Progenitor cell of endocrine pancreas (in vitro differentiated cells): ENCODE measurements around the gene DHX34. TPM values are rescaled to one million over a fixed set of nuclear protein-coding genes. Genes with fewer than 3 reads are reported as not detected.
"Not testable (repeated sequence)": the region's sequence is repeated elsewhere in the genome, so short reads cannot be mapped to it uniquely, and the experiment has no call there.

Experiments
- DNase-seq: peaks from one replicate; pipeline ENCODE4 v3.0.0; 2021; ENCODE audit warnings: low spot score; ENCODE audit not compliant: unreplicated experiment
- H3K27ac Mint-ChIP-seq: 2 replicates; pipeline ENCODE4 v1.8.0; 2021; ENCODE audit warnings: mild to moderate bottlenecking, moderate library complexity, mixed read lengths
- H3K27me3 Mint-ChIP-seq: 2 replicates; pipeline ENCODE4 v1.8.0; 2021; ENCODE audit warnings: mixed read lengths
- H3K36me3 Mint-ChIP-seq: 2 replicates; pipeline ENCODE4 v1.8.0; 2022; ENCODE audit warnings: mixed read lengths; ENCODE audit not compliant: insufficient read depth
- H3K4me1 Mint-ChIP-seq: 2 replicates; pipeline ENCODE4 v1.8.0; 2021; ENCODE audit warnings: low read depth, mixed read lengths
- H3K4me3 Mint-ChIP-seq: 2 replicates; pipeline ENCODE4 v1.8.0; 2021; ENCODE audit warnings: low read depth, mild to moderate bottlenecking, moderate library complexity, mixed read lengths
- H3K9me3 Mint-ChIP-seq: 2 replicates; pipeline ENCODE4 v1.8.0; 2021; ENCODE audit warnings: low read depth, mixed read lengths
- CTCF ChIP-seq: fragments of 200-600 bp; sonication (generic); IDR thresholded peaks from one replicate; pipeline ENCODE4 v1.5.0; 2021; ENCODE audit warnings: antibody characterized with exemption, mild to moderate bottlenecking; ENCODE audit not compliant: unreplicated experiment
- long read RNA-seq: library from polyadenylated mRNA; unstranded; transcript quantifications from one replicate; pipeline ENCODE4 v2.0.0, GENCODE V29; 2020
- total RNA-seq: library from RNA; stranded (reverse); gene quantifications from 2 replicates; pipeline ENCODE4 v1.2.1, GENCODE V29; 2021

Gene DHX34
- total RNA-seq, result 37.7 and 42.1 TPM in 2 replicates
- long read RNA-seq, partial matches to known transcripts, result 3 of 3 reads
- long read RNA-seq, other reads (novel, unspliced or antisense), result 0 of 3 reads

GRCh38 chr19:47348819-47349795 lies at the start of gene DHX34:
TSS of gene DHX34 (plus strand) at chr19:47349315. CDS start at chr19:47353031, 3,716 bp downstream.
- peak; percentile 97 for DNase-seq
- peak; percentile 99 for TF ChIP-seq CTCF
- Mint-ChIP-seq H3K4me1 (peaks cover 18% of the 10 kb centered on the region), H3K27ac (peak within 1 kb of the TSS; percentile 93), H3K27me3 (no peaks in the 10 kb centered on the region), H3K4me3 (peak within 1 kb of the TSS; percentile 99), H3K36me3 (peaks cover 10% of the 10 kb centered on the region), H3K9me3 (no peaks in the 10 kb centered on the region)

- not testable (repeated sequence) for H3K9me3 Mint-ChIP-seq, H3K27ac Mint-ChIP-seq, H3K27me3 Mint-ChIP-seq, DNase-seq, H3K4me3 Mint-ChIP-seq, H3K4me1 Mint-ChIP-seq, H3K36me3 Mint-ChIP-seq
These were observed 48.2 kb upstream of the DHX34 start for GRCh38 chr19:47300867-47301266.

GRCh38 chr19:47302249-47302648 lies 46.9 kb upstream of the DHX34 start:
- peaks cover 11% of the 10 kb centered on the region for H3K27me3 Mint-ChIP-seq
- H3K4me1 Mint-ChIP-seq, result peaks cover 2% of the 10 kb centered on the region
- no peak for DNase-seq
- no peak overlapping the region for H3K27ac Mint-ChIP-seq
- H3K36me3 Mint-ChIP-seq, result no peaks in the 10 kb centered on the region
- no peak overlapping the region for H3K4me3 Mint-ChIP-seq
- no peak for TF ChIP-seq CTCF
- no peaks in the 10 kb centered on the region for H3K9me3 Mint-ChIP-seq

- DNase-seq, result no peak
- Mint-ChIP-seq H3K36me3 (no peaks in the 10 kb centered on the region), H3K9me3 (no peaks in the 10 kb centered on the region), H3K4me3 (no peak overlapping the region), H3K27me3 (peaks cover 11% of the 10 kb centered on the region), H3K27ac (no peak overlapping the region), H3K4me1 (peaks cover 2% of the 10 kb centered on the region)
- no peak for TF ChIP-seq CTCF
These were observed 45.1 kb upstream of the DHX34 start for GRCh38 chr19:47303966-47304365.

GRCh38 chr19:47305309-47305751 lies 43.8 kb upstream of the DHX34 start:
- H3K27me3 Mint-ChIP-seq, result peaks cover 13% of the 10 kb centered on the region
- H3K4me3 Mint-ChIP-seq, result no peak overlapping the region
- no peaks in the 10 kb centered on the region for H3K9me3 Mint-ChIP-seq
- peak; percentile 64 for DNase-seq
- H3K27ac Mint-ChIP-seq, result no peak overlapping the region
- peak; percentile 96 for TF ChIP-seq CTCF
- no peaks in the 10 kb centered on the region for H3K36me3 Mint-ChIP-seq
- H3K4me1 Mint-ChIP-seq, result peaks cover 2% of the 10 kb centered on the region
